ENCODE measurements around the gene SP100. TPM values are rescaled to one million over a fixed set of nuclear protein-coding genes. Genes with fewer than 3 reads are reported as not detected.

The SP100 gene
- total and polyA plus RNA-seq, 2 of the 8 experiments (the other 6 are each of a cell fraction or from before 2014, with no cell fraction given): 0.06 to 1.1 TPM

Small RNA genes within 50 kb of the gene (small RNA-seq; reads per million reads assigned to genes)
- gene HMGB1P3 (ENCODE audit: insufficient read depth) (not detected), gene RN7SL834P (ENCODE audit: insufficient read depth) (not detected), gene RNU6-451P (ENCODE audit: insufficient read depth) (not detected)

Other genes starting within 250 kb of the SP100 start
- 7.1 and 8.2 TPM in 2 replicates for gene SP110, start 196.2 kb upstream of the SP100 start, total RNA-seq (2021; fragmentation: NEBNext Ultra II Directional; extraction: Animal tissue kit (Norgen Biotek cat#: 25700))
- 3.1 and 4.3 TPM in 2 replicates for gene SP110, start 196.2 kb upstream of the SP100 start, polyA plus RNA-seq (2011; rRNA removed)
- gene SP140, start 190.5 kb upstream of the SP100 start, total RNA-seq (2021; fragmentation: NEBNext Ultra II Directional; extraction: Animal tissue kit (Norgen Biotek cat#: 25700)): 1.3 and 1.7 TPM in 2 replicates
- gene SP140, start 190.5 kb upstream of the SP100 start, polyA plus RNA-seq (2011; rRNA removed): 0.23 and 0.31 TPM in 2 replicates
- gene SP140L, start 89.0 kb upstream of the SP100 start, total RNA-seq (2021; fragmentation: NEBNext Ultra II Directional; extraction: Animal tissue kit (Norgen Biotek cat#: 25700)): 0.31 and 1.5 TPM in 2 replicates
- gene SP140L, start 89.0 kb upstream of the SP100 start, polyA plus RNA-seq (2011; rRNA removed): 0.36 and 0.58 TPM in 2 replicates